GM10847 (cell line): ENCODE results near the gene FAM163B.

Experiments used
- POLR2A ChIP-seq: IDR thresholded peaks from 2 replicates; pipeline ENCODE4 v1.6.1; 2011; ENCODE audit not compliant: insufficient read length; ENCODE audit errors: extremely low read depth

FAM163B gene

DNA sequence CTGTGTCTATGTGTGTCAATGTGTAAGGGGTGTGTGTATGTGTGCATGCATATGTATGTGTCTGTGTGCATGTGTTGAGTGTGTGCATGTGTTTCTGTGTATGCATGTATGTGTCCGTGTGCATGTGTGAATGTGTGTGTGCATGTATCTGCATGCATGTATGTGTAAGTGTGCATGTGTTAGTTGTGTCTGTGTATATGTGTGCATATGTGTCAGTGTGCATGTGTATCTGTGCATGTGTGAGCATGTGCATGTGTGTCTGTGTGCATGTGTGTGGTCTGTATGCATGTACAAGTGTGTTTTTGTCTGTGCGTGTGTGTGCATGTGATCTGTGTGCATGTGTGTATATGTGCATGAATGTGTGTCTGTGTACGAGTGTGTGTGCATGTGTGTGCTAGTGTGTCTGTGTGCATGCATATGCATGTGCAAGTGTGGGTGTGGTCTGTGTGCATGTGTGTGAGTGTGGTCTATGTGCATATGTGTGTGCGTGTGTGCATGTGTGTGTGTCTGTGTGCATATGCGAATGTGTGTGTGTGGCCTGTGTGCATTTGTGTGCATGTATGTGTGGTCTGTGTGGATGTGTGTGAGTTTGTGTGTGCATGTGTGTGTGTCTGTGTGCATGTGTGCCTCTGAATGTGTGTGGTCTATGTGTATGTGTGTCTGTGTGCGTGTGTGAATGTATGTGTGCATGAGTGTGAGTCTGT is 9.6 kb downstream of the FAM163B start:
- TF ChIP-seq POLR2A: no peak

DNA sequence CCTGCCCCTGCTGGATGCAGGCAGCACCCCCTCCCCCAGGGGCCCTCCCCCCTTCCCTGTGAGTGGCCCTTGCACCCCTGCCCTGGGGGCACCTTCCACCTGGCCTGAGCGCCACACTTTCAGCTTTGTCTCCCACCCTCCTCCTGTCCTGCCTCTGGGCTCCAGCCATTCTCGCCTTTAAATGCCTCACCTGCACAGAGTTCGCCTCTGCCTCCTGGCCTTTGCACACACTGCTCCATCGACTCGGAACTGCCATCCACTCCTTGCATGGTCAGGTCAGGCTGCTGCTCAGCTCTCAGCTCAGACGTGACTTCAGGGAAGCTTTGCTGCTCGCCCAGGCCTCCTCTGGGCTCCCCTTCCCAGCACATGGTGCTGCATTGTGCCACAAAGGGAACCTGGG is 10.2 kb downstream of the FAM163B start:
- TF ChIP-seq POLR2A: no peak

DNA sequence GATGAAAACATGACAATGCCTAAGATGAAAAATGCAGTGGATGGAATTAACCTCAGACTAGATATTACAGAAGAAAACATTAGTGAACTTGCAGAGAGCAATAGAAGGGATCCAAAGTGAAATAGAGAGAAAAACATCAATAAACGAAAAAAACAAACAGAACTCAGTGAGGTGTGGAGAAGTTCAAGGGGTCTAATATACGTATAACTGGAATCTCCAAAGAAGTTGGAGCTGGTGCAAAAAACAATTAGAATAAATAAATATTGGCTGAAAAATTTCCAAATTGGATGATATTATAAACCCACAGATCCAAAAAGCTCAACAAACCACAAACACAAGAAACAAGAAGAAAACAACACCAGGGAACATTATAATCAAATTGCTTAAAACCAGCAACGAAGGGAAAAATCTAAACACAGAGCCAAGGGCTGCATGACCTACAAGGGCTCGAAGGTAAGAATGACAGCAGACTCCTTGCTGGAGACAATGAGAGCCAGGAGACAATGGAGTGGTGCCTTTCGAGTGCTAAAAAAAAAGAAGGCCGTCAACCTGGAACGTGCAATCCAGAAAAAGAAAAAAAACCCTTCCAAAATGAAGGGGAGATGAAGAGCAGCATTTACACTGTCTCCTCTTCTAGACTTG is 11.8 kb downstream of the FAM163B start:
- TF ChIP-seq POLR2A: no peak

DNA sequence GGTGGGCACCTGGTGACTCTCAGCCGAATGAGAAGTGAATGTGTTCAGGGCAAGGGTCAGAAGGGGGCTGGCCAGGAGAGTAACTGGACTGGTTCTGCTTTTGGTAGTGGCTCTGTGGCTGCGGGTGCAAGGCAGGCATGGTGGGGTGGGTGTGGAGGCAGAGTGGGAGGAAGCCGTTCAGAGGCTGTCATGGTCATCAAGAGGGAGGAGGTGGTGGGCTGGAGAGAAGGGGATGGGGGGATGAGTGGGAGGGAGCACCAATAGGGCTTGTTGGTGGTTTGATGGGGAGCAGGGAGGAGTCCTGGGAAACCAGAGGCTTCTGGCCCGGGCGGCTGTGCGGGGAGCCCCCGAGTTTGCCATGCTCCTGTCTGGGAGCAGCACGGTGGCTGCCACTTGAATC is 13.3 kb downstream of the FAM163B start:
- TF ChIP-seq POLR2A: no peak

DNA sequence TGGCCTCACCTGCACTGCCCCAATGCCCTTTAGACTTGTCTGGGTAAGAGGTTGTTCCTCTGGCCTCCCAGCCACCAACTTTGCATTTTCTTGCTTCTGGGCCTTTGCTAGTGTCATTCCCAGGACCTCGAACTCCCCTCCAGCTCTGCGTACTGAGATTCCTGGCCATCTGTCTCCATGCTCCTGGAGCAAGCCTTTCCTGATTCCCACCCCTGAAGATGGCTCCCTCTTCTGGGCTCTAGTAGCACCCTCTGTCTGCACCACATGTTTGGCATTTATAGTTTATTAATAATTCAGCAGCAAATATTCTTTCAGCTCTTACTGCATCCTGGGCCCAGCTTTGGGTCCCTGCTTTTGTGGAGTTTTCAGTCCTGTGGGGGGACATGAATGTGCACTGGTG is 14.9 kb downstream of the FAM163B start:
- TF ChIP-seq POLR2A: no peak

DNA sequence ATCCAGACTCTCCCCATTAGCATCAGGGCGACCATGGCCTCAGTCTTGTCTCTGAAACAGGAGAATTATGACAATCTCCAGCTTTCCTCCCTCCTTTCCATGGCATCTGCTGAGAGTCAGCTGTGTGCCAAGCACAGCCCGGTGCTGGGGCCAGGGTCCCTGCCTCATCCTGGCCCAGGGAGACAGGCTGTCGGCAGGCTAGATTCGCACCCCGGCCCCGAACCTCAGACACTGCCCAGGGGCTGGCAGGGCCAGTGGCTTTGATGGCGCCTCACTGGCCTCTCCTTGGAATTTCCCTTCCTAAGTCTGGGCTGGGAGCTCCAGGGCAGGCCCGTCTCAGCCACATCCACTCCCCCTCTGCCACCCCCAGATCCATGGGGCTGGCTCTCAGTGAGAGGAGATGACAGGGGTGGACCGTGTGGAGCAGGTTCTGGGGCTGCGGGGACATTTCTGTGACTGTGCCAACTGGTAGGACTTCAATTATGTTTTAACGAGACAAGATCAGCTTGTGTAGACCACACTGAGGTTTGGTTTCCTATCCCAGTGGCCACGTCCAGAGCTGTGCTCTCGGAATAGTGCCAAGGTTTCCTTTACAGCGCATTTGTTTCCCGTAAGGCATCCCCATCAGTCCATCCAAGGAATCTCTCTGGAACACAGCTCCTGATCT is 15.5 kb downstream of the FAM163B start:
- TF ChIP-seq POLR2A: no peak

DNA sequence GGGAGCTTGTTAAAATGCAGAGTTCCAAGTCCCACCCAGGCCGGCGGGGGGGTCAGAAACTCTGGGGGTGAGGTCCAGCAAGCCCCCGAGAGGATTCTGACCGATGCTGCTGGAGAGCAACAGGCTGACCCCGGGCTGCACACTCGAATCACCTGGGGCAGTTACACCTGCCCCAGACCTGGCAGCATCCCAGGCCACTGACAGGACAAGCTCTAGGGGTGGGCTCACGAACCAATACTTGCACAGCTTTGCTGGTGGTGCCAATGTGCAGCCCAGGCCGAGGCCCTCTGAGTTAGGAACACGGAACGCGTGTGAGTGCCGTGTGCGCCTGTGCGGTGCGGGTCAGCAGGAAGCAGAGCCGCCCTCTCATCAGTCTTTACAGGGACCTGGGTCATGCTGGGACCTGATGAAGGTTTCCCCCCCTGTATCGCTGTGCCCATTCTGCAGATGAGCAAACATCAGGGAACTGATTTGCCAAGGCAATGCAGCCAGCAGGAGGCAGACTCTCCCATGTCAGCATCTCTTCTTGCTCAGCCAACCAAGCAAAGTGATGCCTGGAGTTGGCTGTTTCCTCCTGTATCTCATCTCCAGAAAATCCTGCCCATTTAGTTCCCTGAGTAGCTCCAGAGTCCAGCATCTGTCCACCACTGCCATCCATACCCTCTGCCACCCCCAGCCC is 16.3 kb downstream of the FAM163B start:
- no peak for TF ChIP-seq POLR2A

DNA sequence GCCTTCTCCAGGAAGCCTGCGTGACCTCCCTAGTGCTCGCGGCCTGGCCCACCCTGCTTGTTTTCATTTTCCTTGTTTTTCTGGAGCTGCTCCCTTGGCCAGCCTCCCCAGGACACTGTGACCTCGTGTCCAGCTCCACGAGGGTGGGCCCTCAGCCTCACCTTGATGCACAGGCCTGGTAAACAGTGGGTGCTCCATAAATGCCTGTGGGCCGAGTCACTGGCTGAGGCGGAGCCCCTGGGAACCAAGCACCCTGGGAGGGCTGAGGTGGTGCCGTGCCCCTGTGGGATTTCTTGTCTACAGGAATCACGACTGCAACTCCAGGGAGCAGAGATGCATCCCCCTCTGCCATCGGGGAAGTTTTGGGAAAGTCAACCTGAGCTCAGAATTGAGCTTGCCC is 17.2 kb downstream of the FAM163B start:
- TF ChIP-seq POLR2A: no peak

DNA sequence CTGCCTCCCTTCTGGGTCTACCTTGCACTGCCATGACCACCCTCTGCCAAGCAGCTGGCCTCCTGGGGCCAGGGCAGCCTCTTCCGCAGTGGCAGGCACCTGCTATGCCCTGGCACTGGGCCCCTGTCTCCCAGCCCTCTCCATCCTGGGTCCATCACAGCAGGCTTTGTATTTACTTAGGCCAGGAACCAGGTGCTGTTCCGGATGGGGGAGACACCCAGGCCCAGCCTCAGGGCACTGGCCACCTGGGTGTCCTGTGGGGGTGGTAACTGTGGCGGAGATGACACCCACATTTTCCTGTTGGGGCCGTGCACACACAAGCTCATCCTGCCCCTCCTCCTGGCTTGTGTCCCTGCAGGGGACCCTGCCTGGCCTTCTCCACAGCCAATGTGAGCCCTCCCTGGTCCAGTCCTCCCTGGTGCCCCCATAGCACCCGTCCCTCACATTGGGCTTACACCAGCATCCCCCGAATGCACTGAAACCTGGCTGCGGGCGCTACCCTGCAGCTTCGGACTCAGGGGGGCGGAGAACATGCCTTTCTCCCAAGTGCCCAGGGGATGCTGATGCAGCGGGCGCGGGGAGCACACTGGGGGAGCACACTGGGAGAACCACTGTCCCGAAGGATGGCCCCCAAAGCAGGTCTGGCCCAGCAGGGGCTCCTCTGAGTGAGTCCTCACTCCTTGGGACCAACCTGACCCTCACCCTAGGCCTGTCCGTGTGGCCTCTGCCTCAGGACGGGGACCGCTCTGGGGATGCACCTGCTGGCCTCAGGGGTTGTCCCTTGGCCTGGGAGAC is 17.9 kb downstream of the FAM163B start:
- no peak for TF ChIP-seq POLR2A

DNA sequence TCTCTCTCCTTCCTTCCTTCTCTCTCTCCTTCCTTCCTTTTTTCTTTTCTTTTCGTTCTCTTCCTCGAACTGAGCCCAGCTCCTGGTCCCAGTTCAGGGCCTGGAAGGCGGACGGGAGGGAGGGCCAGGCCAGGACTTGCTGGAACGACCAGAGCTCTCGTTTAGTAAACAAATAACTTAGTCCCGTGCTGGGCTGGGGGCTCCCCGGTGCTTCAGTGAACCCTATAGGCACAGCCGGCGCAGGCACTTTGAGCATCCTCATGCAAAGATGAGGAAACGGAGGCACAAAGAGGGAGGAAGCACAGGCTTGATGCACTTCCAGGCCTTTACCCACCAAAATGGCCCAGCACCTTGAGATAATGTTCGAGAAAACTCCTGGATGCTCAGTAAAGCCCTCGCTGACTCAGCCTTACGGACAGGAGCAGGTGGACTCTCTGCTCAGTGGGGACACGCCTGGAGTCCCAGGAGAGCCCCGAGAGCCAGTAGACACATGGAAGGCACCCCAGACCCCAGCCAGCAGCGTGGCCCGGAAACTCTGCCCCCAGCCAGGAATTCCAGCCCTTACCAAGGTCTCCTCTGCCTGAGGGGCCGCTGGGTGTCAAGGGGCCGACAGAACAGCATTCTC is 18.8 kb downstream of the FAM163B start:
- no peak for TF ChIP-seq POLR2A

DNA sequence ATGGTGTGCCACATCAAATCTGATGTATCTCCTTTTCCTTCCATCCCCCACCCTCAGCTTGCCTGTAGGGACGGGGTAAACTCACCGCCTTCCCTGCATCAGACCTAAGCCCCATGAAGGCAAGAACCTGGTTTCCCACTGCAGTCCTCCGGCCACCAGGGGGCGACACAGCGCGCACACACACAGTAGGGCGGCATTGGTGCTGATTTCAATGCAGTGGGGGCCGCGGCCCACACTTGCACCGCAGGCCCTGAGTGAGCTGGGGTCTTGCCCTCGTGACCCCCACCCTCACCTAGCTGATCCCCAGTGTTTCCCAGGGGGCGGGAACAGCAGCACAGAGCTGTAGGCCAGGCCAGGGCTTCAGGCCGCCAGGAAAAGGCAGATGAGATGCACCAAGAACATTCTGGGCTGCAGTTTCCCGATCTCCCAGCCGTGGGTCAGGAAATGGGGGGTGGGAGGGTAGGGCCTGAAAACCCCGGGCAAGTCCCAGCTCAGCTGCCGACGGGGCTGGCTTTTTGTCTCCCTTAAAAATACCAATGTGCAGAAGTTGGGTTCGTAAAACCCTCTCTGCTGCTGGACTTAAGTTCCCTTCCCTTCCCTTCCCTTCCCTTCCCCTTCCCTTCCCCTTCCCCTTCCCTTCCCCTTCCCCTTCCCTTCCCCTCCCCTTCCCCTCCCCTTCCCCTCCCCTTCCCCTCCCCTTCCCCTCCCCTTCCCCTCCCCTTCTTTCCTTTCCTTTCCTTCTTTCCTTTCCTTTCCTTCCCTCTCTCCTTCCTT is 19.5 kb downstream of the FAM163B start:
- no peak for TF ChIP-seq POLR2A

DNA sequence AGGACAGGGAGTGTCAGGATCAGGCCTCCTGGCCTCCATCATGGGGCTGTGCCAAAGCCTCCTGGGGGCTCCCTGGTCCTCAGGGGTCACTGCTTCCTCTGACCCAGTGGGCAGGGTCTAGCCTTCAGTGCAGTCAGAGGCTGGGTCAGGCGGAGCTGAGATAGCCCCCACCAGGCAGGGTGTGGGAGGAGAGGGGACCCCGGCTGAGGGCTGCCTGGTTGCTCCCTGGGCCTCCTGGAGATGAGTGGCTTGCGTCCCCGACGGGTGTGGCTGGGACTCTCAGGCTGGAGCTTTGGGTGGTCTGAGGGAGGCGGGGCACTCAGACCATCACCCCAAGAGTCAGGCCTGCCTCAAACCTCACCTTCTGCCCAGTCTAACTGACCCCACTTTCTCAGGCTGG is 21.7 kb downstream of the FAM163B start:
- TF ChIP-seq POLR2A: no peak

DNA sequence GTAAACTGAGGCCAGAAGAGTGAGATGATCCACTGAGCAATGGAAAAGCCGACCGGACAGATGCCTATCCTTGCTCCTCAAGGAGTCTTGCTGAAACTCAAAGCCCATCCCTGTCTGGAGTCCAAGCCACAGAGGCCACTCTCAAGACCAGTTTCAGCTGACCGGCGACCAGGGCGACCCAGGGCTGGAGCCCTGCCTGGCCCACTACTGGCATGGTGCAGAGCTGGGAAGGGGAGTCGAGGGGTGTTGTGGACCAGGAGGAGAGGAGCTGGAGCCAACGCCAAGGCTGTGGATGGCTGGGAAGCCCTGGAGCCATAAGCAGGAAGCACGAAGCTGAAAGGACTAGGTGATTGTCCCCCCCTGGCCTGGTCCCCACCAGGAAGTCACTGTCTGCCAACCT is 22.1 kb downstream of the FAM163B start:
- no peak for TF ChIP-seq POLR2A
